GM21360 (cell line): ENCODE results near the gene NUDT17.

Source experiments
- ATAC-seq: cut with Tn5 transposase; IDR thresholded peaks from one replicate; pipeline ENCODE4 v1.9.1; 2021; ENCODE audit warnings: mild to moderate bottlenecking, moderate library complexity; ENCODE audit not compliant: unreplicated experiment

Gene NUDT17

GRCh38 chr1:145887631-145888030 is 42.2 kb downstream of the NUDT17 start:
- no peak for ATAC-seq

- ATAC-seq, result no peak
These were observed 44.3 kb downstream of the NUDT17 start for GRCh38 chr1:145889722-145890121.

DNA sequence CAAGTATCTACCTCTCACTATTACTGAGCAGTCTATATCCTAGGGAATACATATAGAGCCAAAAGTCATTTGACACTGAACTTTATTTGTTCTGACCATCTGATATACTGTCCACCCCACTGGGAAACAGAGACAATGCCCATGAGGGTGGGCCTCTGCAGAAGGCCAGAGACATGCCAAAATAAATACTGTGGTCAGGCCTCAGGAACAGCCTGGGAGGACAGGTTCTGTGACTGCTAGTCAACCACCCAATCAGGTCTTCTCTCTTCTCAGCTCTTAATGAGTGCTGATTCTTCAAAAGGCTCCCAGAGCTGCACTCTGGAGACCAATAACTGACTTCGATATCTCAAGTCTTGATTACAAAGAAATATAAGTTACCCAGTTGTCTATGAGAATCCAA is 45.7 kb downstream of the NUDT17 start:
- ATAC-seq, result no peak

GRCh38 chr1:145891587-145892485 is 46.4 kb downstream of the NUDT17 start:
- ATAC-seq, result no peak

GRCh38 chr1:145892486-145893087 is 47.2 kb downstream of the NUDT17 start:
- no peak for ATAC-seq

DNA sequence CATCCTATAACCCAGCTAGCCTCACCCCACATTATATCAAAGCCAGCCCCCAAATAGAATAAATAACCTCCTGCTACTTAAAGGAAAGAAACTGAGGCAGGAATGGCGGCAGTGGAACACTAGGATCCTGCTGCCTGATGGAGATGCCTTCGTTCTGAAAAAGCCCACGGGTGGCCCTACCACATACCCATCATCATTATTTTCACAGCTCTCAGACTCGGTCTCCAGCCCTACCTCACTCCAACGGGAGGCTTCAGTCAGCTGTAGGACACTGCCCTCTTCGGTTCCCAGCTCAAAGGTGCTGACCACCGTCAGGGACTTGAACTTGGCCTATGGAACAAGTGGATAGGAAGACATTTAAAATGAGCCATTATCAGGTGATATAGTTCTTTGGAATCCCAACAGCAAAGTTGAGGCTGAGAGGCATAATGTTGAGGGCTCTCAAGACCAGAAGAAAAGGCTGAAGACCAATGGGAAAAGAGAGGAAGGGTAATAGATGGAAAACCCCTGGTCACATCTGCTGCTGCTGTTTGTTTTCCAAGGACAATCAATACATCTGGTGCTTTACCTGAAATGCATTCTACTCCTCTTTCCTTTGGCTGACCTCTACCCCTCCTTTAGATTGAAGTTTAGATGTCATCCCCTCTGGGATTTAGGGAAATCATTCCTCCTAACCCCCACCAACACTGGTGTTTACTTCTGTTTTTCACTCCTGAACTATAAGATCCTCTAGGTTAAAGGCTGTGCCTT is 48.1 kb downstream of the NUDT17 start:
- ATAC-seq, result no peak

DNA sequence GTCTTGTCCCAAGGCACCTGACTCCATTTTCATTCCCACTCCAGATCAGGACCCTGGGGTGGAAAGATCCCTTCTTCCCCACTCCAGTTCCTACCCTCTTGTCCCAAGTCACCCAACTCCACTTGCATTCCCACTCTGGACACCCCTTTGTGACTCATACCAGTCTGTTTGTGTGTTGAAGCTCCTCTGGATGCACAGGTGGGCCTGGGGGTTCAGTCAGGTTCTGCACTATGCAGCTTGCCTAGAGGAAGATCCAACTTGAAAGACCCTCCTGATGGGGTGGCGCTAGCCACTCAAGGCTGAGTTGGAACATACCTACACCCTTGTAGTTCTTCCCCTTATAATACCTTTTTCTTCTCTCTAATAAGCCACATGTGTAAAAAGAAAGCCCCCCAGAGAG is 50.0 kb downstream of the NUDT17 start:
- no peak for ATAC-seq

DNA sequence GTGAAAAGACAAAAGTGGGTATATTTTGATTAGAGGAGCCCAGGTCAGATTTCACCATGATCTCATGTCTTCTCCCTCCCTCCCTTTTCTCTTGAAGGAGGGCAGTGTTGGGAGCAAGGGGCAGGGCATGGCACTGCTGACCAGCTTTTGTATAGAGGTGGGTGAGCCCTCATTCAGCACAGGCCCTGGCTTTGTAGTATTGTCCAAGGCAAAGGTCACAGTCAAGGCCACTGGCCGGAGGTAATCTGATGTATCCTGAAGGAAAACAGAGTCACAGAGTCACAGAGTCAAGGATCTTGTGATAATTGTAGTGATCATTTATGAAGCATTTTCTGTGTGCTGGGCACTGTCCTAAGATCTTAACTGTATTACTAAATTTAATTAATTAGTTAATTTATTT is 52.5 kb downstream of the NUDT17 start:
- no peak for ATAC-seq
